HFF-Myc (cell line): ENCODE results near the gene CREB3L1.

Experiments
- DNase-seq: peaks from one replicate; pipeline ENCODE4 v3.0.0-alpha.2; 2011; ENCODE audit warnings: low read depth; ENCODE audit errors: extremely low read depth
- H3K4me3 ChIP-seq: replicated peaks from 2 replicates; pipeline ENCODE4 v1.5.1; 2011; ENCODE audit warnings: low read depth, mild to moderate bottlenecking, control low read depth, low read length
- CTCF ChIP-seq: IDR thresholded peaks from 2 replicates; pipeline ENCODE4 v1.5.1; 2012; ENCODE audit warnings: mild to moderate bottlenecking, low read depth, low read length, control low read depth; ENCODE audit errors: missing control alignments

Gene CREB3L1

GRCh38 chr11:46272816-46273427 lies 4.5 kb upstream of the CREB3L1 start:
- TF ChIP-seq CTCF, result no peak
- no peak for DNase-seq
- no peak overlapping the region for H3K4me3 ChIP-seq

GRCh38 chr11:46273511-46274205 lies 3.8 kb upstream of the CREB3L1 start:
- no peak overlapping the region for H3K4me3 ChIP-seq
- no peak for DNase-seq
- no peak for TF ChIP-seq CTCF

- DNase-seq, result no peak
- no peak overlapping the region for H3K4me3 ChIP-seq
- no peak for TF ChIP-seq CTCF
Observed at GRCh38 chr11:46275964-46276641, 1.4 kb upstream of the CREB3L1 start.

GRCh38 chr11:46277313-46277621 lies 195 bp upstream of the CREB3L1 start:
- no peak for DNase-seq
- no peak for TF ChIP-seq CTCF
- peak overlapping the region; percentile 57 for H3K4me3 ChIP-seq

GRCh38 chr11:46278387-46279125 lies 1.1 kb downstream of the CREB3L1 start:
- peak overlapping the region; percentile 57 for H3K4me3 ChIP-seq
- peak; percentile 79 for TF ChIP-seq CTCF
- DNase-seq, result no peak

- DNase-seq, result no peak
Observed at GRCh38 chr11:46279126-46280099, 2.0 kb downstream of the CREB3L1 start.

More at GRCh38 chr11:46279126-46280099, 2.0 kb downstream of the CREB3L1 start:
- no peak for TF ChIP-seq CTCF
- peak overlapping the region; percentile 57 for H3K4me3 ChIP-seq
